HG03045 (cell line): ENCODE data around the gene TMEM191C.
"Not testable (repeated sequence)": the region's sequence is repeated elsewhere in the genome, so short reads cannot be mapped to it uniquely, and the experiment has no call there.

Experiments used
- ATAC-seq: cut with Tn5 transposase; IDR thresholded peaks from one replicate; pipeline ENCODE4 v1.9.1; 2021; ENCODE audit warnings: mild to moderate bottlenecking, moderate library complexity; ENCODE audit not compliant: unreplicated experiment

Gene TMEM191C

DNA sequence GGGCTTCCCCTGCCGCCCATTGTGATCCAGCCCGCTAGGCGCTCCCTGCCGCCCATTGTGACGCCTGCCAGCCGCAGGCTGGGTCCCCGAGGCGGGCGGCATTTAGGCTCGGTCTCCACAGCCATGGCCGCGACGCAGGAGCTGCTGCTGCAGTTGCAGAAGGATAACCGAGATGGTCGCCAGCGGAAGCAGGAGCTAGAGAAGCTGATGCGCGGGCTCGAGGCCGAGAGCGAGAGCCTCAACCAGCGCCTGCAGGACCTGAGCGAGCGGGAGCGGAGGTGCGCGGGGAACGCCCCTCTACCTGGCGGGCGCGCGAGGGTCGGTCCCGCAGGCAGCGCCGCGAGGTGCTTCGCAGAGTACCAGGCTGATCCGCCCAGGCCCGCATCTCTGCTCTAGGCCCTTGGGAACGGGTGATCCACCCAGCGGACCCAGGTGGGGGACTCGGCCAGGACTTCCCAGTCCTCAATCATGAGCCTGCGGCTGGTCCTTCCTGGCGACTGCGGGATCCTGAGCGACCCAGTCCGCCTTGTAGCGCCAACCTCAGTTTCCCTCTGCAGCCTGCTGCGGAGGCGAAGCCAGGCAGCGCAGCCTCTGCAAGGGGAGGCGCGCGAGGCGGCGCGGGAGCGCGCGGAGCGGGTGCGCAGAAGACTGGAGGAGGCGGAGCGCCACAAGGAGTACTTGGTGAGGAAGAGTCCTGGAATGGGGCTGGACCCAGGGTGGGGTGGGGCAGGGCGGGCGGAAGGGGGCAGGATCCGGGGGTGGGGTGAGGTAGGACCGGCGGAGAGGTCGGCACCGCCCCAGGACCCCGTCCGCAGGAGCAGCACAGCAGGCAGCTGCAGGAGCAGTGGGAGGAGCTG is at the start of gene TMEM191C:
Gene TMEM191C (plus strand): TSS at position 51 of the 857 bp plus-strand sequence. CDS start 73 bp downstream, at position 124.
- peak; percentile 3 for ATAC-seq

DNA sequence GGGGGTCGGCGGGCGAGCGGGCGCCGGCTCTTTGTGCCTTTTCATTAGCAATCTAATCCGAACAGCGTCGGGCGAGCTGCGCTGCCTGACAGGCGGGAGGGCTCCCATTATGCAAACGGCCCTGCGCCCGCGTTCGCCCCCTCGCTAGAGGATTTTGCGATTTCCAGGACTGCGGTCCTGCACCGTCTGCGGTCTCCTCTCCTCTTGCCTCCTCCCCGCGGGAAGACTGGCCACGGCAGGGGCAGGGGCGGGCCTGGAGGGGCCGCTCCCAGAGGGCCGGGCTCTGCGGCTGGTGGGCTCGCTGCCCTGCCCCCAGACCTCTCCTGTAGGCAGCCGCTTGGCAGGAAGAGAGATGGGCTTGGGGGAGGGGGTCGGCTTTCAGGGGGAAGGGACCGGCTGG is 49.3 kb upstream of the TMEM191C start:
- ATAC-seq = not testable (repeated sequence)

DNA sequence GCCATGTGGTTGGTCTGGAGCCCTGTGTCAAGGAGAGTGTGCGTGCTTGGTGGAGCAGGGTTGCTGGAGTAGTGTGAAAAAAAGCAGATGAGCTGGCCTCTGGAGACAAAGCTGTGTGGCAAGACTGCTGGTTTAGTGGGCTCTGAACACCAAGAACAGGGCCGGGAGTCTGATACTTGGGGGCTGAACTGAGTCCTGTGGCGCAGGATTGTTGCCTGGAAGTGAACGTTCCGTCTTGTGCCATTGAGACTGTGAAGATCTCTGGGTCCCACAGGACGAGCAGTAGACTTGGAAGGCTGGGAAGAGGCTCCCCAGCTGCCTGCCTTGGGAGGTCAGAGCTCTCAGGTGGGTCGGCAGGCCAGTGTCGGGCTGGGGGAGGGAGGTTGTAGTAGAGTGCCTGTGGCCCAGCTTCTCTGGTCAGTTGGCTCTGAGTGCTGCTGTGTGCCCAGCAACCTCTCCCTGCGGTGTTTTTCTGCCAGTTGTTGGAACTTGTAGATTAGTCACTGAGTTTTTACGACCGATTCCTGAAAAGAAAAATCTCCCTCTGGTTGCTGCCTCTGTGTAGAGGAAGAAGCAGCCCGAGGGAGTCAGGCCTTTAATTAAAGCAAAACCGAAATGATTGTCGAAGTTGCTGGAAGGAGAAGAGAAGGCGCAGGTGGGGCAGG is 48.1 kb upstream of the TMEM191C start:
- not testable (repeated sequence) for ATAC-seq

DNA sequence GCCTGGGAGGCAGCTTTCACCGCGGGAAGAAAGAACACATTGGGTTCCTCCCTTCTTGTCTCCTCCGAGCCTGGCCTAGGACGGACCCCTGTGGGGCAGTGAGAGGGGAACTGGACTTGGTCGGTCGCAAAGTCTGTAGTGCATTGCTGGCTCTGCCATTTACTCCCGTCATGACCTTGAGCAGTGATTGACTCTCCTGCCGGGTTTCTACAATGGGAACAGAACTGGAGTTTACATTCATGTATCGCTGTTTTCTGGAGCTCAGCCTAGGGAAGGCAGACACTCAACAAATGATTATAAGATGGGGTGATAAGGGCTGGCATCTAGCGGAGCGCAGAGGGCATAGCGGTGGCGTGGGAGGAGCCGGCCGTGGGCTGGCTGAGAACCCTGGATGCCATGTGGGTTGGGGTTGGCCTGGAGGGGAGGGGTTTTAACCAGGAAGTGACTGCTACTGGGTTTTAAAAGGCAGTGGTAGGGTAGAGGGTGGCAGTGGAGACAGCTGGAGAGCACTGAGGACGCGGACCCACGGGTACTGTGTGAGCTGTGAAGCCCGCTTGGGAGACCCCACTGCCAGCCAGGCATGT is 46.9 kb upstream of the TMEM191C start:
- ATAC-seq = not testable (repeated sequence)

DNA sequence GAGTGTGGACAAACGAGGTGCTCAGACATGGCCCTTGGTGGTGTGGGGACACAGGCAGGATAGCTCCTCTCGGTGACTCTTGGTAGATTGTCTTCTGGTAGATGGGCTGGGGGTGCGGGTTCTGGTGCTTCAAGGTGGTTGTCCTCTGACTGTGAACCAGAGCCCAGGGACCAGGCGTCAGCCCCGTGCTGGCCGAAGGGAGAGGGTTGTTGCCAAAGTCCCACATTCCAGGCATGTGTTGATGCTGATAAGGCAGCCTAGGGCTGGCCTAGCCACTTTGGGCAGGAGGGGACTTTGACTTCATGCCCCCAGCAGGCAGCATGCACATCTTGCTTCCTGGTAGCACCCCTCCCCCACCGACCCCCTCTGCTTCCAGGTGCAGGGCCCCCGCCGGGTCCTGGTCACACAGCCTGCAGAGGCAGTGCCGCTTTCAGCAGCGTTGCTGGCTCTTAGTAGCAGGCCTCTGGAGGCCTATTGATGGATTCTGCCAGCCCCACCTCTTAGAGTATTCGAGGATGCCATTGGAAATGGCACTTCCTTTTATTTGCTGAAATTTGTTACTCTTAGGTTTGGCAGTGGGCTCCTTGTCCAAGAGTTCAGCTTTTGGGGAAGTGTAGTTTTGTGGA is 43.0 kb upstream of the TMEM191C start:
- ATAC-seq = not testable (repeated sequence)

DNA sequence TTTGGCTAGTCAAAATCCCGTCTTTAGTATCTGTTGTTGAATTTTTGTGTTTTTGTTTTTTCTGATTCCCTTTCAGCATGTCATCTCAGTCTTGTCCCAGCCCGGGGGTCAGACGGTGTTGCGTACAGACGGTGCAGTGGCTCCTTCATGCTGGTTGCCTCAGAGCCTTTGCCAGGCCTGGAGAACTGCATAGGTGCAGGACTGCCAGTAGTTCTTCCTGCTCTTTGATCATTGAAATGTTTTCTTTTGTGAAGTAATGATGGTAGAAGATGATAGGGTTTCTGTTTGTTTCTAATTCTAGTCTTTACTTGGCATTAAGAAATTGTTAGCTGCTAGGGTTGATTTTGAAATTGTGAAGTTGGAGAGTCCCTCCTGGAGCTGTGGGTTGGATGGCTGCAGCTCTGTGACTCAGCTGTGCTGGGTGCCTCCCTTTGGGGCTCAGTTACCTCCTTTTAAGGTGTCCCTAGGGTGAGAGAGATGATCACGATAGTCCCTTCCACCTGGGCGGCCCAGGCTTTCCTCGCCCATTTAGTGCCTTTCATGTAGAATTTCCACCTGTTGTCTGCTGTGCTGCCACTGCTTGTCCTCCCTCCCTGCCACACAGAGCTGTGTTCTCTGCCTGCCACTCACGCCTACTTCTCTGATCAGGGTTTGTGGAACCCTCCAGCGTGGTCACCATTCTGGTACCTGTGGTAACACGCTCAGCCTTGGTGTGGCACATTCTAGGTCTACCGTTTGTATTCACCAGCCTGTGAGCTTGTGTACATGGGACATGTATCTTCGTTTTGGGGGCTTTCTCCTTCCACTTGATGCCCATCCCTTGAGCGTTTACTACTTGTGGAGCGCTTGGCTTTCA is 32.6 kb upstream of the TMEM191C start:
- not testable (repeated sequence) for ATAC-seq

DNA sequence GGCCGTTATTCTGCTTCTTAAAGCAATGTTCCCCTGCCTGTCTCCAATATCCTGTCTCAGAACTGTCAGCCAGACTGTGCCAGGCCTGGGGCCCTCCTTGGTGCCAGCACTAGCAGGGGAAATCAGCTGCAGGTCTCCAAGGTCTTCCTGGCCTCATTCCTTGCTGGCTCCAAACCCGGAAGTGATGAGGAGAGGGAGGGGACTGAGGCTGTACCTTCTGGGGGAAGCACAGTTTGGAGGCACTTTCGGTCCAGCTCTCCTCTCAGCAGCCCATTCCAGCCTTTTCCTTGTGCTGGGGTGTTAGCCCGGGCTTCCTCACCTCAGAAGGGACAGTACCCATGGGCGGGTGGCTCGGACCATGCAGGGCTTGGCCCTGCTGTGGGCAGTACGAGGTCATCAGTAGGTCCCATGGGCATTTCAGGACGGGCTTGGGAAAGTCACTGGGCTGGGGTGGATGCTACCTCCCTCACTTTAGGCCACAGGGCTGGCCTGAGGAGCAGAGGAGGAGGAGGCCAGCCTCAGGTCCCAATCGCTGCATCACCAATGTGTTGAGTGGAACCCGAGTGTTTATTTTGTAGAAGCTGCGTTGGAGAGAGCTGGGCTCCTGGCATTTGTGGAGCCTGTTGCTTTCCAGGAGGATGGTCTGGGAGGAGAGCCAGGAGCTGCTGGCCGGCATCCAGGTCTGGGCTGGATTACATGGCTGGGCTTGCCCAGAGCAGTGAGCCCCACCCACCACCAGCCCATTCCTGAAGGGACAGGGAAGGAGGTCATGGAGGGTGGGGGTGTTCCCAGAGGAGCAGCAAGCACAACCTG is 31.0 kb upstream of the TMEM191C start:
- ATAC-seq = not testable (repeated sequence)

DNA sequence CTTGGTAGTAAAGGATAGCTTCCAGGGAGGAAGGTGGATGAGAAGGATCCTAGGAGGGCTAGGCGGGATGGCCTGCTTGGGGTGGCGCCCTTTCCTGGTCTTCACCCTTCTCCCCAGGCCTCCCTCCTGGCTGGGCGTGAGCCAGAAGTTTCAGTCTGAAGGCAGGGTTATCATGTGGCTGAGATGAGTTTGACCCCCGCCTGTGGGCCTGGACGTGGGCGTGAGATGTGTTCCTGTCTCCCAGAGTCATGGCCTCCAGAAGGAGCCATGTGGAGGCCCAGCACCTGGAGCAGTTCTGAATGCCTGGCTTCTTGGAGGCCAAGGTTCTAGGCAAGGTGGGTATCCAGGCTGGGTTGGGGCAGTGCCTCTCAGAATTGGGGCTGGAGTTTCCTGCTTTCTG is 29.2 kb upstream of the TMEM191C start:
- ATAC-seq = not testable (repeated sequence)

DNA sequence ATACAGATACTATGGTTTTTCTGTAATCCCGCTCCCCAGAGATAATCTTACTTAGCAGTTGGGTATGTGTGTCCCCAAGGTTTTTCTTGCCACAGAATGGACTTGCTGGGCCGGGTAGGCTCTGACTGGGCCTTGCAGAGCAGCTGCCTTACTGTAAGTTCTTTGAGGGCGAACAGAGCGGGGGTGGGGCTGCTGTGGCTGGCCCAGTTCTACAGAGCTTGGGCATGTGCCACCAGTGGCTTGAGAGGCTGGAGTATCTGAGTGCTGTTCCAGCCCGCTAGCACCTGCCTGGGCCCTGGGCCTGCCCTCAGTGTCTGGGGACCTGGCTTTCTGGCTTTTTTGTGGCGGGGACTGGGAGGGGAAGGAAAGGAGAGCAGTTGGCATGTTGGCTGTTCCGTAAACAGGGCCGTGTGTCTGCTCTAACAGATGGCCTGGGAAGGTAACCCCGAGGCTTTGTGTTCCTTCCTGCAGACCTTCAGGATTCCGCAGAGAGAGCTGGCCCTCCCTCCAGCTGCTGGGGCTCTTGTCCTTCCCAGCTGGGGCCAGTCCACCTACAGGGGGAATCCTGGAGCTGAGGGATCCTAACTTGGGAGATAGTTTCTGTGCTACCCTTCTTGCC is 27.1 kb upstream of the TMEM191C start:
- not testable (repeated sequence) for ATAC-seq

DNA sequence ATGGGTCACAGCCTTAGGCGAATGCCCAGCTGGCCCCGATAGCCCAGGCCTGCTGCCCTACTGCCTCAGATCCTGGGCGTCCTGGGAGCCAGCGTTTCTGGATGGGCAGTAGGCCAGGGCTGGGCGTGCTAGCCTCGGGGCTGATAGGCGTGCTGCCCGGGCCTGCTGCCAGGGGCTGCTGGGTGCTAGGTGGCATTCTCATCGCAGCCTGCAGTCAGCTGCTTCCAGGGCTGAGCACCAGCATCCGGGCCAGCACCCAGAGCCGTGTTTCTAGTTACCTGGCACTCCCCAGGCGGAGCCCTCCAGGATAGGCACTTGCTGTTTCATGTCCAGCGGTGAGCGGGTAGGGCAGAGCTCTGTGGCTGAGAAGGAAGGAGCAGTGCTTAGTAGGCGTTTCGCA is 26.5 kb upstream of the TMEM191C start:
- not testable (repeated sequence) for ATAC-seq

DNA sequence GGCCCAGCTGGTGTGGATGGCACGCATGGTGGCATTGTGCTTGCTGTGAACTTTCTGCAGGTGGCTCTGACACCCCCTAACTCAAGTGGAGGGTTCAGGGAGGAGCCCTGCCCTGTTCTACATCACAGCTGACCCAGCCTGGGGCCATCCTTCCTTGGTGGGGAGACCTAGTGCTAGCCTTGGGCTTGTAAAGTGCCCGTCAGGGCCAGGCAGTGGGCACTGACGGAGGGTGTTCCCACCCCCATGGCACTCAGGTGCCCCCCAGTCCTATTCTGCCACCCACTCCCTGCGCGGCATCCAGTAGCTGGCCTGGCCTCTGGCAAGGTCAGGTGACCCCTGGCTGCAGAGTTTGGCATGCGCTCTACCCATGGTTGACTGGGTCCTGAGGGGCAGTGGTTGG is 26.0 kb upstream of the TMEM191C start:
- ATAC-seq = not testable (repeated sequence)

DNA sequence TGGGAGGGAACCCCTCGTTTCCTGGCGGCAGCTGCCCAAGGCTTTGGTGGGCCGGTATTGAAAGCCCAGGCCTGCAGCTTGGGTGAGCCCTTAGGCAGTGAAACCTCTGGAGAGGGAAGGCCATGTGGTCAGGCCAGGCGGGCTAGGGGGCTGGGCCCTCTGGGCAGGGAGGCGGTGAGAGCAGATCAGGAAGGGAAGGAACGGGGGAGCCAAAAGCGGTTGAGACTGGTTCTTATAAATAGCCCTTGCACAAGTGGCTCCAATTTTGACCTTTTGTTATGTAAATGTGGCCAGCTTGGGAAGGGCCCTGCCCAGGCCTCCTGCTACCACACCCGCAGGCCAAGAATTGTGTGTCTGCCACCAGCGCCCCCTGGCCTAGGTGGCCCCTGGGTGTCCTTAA is 25.1 kb upstream of the TMEM191C start:
- ATAC-seq = not testable (repeated sequence)

DNA sequence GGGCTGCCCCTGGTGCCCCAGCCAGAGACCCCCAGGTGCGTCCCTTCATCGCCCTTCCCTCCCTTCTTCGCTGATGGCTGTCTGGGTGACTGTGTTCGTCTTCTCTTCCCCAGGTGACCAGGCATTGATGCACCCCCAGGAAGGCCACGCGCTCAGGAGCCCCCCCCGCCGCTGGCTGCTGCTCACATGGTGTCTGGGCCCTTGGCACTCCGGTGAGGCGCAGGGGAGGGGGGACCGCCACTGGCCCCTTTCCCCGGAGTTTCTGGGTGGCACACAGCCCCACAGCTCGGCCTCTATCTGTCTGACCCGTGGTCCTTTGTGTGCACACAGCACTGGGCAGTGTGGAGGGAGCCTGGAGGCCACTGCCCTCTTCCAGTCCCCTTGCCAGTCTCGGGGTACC is 24.5 kb upstream of the TMEM191C start:
- ATAC-seq = not testable (repeated sequence)

DNA sequence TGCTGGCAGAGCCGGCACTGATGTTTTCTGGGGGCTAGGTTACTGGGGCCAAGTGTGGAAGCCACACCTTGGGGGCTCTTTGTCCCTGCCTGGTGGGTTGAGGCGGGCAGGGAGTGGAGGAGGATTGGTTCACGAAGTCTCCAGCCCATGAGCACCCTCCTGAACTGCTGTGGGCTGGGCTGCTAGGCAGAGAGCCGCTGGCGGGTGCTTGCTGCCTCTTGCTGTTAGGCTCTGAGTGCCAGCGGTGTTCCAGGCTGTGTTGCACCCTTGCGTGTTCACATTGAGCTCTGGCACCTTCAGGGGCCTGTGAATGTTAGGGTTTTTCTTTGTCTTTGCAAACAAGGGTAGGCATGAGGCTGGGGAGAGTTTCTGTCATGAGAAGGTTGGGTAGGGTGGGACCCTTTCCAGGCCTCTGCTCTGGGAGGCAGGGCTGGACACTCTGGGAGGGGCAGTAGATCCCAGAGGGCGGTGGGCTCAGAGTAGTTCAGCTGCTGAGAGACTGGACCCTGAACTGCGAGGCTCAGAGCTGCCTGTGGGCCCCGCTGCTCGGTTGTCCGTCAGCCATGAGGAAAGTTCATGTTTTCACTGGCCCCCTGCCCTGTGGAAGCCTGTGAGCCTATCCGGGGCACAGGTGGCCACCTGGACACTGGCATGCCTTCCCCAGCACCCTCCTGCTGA is 24.0 kb upstream of the TMEM191C start:
- no peak for ATAC-seq

DNA sequence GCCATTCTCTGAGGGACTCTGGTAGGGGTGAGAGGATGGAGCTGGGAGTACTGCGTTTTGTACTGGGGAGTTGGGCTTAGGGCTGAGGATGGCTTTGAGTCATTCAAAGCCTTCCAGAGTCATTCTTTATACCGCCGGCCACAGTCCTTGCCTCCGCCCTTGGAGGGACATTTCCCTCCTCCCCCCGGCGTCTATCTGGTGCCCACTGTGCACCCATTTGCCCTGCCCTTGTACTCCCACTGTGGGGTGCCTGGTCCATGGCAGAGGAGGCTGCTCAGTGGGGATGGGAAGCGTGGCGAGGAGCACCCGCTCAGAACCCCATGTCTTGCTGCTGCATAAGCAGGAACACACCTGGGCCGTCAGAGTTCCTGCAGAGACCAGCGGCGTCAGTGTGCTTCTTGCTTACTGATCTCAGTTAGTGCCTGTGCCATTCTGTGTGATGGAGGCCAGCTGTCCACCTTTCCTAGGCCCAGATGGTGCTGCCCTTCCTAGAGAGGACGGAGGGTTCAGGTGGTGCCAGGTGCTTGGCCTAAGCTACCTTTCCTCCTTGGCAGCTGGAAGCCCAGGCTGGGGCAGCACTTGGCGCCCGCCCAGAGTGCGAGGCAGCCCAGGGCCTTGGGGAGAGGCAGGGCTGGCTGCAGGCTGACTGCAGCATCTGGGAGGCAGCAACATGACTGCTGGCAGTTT is 23.3 kb upstream of the TMEM191C start:
- ATAC-seq = no peak

DNA sequence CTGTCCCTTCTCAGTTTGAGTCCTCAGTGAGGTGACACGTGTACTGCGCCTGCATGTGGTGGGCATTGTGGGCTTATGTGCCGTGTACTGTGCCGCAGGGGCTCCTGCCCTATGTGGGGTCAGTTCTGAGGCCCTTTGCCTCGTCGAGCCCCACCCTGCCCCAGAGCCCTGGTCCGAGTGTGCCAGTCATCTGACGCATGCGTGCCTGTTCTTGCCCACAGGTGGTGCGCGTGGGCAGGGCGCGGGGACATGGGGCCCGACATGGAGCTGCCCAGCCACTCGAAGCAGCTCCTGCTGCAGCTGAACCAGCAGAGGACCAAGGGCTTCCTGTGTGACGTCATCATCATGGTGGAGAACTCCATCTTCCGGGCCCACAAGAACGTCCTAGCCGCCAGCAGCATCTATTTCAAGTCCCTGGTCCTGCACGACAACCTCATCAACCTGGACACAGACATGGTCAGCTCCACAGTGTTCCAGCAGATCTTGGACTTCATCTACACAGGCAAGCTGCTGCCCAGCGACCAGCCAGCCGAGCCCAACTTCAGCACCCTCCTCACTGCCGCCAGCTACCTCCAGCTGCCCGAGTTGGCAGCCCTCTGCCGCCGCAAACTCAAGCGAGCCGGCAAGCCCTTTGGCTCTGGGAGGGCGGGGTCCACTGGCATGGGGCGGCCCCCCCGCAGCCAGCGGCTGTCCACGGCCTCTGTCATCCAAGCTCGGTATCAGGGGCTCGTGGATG is 22.3 kb upstream of the TMEM191C start:
- no peak for ATAC-seq

DNA sequence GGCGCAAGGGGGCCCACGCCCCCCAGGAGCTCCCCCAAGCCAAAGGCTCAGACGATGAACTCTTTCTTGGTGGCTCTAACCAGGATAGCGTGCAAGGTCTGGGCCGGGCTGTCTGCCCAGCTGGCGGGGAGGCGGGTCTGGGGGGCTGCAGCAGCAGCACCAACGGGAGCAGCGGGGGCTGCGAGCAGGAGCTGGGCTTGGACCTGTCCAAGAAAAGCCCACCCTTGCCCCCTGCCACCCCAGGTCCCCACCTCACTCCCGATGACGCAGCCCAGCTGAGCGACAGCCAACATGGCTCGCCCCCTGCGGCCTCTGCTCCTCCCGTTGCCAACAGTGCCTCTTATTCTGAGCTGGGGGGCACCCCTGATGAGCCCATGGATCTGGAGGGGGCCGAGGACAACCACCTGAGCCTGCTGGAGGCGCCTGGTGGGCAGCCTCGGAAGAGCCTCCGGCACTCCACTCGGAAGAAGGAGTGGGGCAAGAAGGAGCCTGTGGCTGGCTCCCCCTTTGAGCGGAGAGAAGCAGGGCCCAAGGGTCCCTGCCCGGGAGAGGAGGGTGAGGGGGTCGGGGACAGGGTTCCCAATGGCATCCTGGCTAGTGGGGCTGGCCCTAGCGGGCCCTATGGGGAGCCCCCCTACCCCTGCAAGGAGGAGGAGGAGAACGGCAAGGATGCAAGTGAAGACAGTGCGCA is 21.6 kb upstream of the TMEM191C start:
- ATAC-seq = no peak
